OCI-LY3 (cell line): Measurements from ENCODE around the gene RANBP3.

Source experiments
- CTCF ChIP-seq: fragments of 200-600, 300-600 bp; sonication (generic); IDR thresholded peaks from 2 replicates; pipeline ENCODE4 v1.5.1; 2014; ENCODE audit warnings: antibody characterized with exemption, low read length, low read depth
- EZH2phosphoT487 ChIP-seq: fragments of 200-600 bp; shearing (Covaris generic); IDR thresholded peaks from 2 replicates; pipeline ENCODE4 v1.6.1; 2018; ENCODE audit warnings: antibody characterized with exemption, mixed run types, low read depth

DNA sequence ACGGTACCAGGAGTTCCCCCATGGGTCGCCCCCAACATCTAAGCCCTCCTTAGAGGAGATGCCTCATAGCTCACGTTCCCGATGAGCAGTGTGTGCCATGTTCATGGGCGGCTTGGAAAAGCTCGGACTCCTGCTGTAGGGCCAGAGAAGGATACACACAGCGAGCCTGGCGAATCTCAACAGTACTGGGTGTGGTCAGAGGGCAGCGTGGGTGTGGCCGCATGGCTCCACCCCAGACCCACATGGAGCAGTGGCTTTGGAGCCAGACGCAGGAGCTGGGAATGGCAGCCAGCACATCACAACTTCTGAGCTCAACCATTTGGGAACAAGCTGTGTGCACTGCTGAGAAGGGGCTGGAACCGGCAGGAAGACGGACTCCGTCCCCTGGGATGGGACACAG, 48.3 kb downstream of the RANBP3 start:
- TF ChIP-seq EZH2phosphoT487 = no peak
- no peak for TF ChIP-seq CTCF
